K562 (cell line): ENCODE data around the gene LARP7. TPM values are rescaled to one million over a fixed set of nuclear protein-coding genes. Genes with fewer than 3 reads are reported as not detected.

ENCODE experiments used
- CREB5 ChIP-seq: fragments of 250-450 bp; sonication (Bioruptor Pico); IDR thresholded peaks from 2 replicates; pipeline ENCODE4 v1.5.0; 2020; ENCODE audit warnings: mild to moderate bottlenecking
- ETV6 ChIP-seq, 3 experiments: fragments of 150-350 bp in 1 of 3; sonication (generic) in 1 of 3; formaldehyde crosslinking in 1 of 3; IDR thresholded peaks; 2 replicates each; pipeline versions ENCODE4 v1.6.1 to v1.8.0; 2014 to 2022; ENCODE audit warnings: borderline replicate concordance in 2 of 3, low read depth in 2 of 3, antibody characterized with exemption in 1 of 3, low read length in 1 of 3, mild to moderate bottlenecking in 1 of 3, missing genetic modification reagents in 1 of 3
- GMEB1 ChIP-seq: fragments of 250-450 bp; sonication (Bioruptor Pico); IDR thresholded peaks from 2 replicates; pipeline ENCODE4 v1.4.0; 2020; ENCODE audit warnings: mild to moderate bottlenecking
- HDGF ChIP-seq: fragments of 450-650 bp; IDR thresholded peaks from 2 replicates; pipeline ENCODE4 v1.6.1; 2016
- HINFP ChIP-seq: fragments of 450-650 bp; conservative IDR thresholded peaks from 2 replicates; pipeline ENCODE4 v1.6.1; 2016; ENCODE audit warnings: missing genetic modification characterization, low read depth, mild to moderate bottlenecking, control low read depth, missing compliant biosample characterization
- JUNB ChIP-seq: fragments of 450-650 bp; formaldehyde crosslinking; conservative IDR thresholded peaks from 2 replicates; pipeline ENCODE4 v1.4.0; 2020; ENCODE audit warnings: mild to moderate bottlenecking
- NFYB ChIP-seq: IDR thresholded peaks from 2 replicates; pipeline ENCODE4 v1.6.1; 2011; ENCODE audit warnings: mild to moderate bottlenecking, moderate library complexity; ENCODE audit not compliant: insufficient read length; ENCODE audit errors: extremely low read depth
- NR0B1 ChIP-seq: fragments of 450-650 bp; IDR thresholded peaks from one replicate; pipeline ENCODE4 v1.6.1; 2018; ENCODE audit warnings: mild to moderate bottlenecking, moderate library complexity; ENCODE audit not compliant: partially characterized antibody
- PATZ1 ChIP-seq: fragments of 250-450 bp; sonication (Bioruptor Pico); IDR thresholded peaks from 2 replicates; pipeline ENCODE4 v1.5.0; 2020; ENCODE audit warnings: mild to moderate bottlenecking, borderline replicate concordance
- PTBP1 ChIP-seq: fragments of 200-400 bp; formaldehyde crosslinking; IDR thresholded peaks from 2 replicates; pipeline ENCODE4 v1.6.1; 2017; ENCODE audit warnings: low read depth, low read length
- TAF7 ChIP-seq: fragments of 450-650 bp; IDR thresholded peaks from 2 replicates; pipeline ENCODE4 v1.6.1; 2016; ENCODE audit warnings: missing genetic modification characterization, missing compliant biosample characterization
- ZBTB5 ChIP-seq: fragments of 450-650 bp; IDR thresholded peaks from 2 replicates; pipeline ENCODE4 v1.6.1; 2017; ENCODE audit warnings: antibody characterized with exemption
- ZNF277 ChIP-seq: fragments of 250-450 bp; sonication (Bioruptor Pico); IDR thresholded peaks from 2 replicates; pipeline ENCODE4 v1.8.0; 2022; ENCODE audit warnings: inconsistent platforms, mild to moderate bottlenecking, moderate library complexity, borderline replicate concordance
- polyA plus RNA-seq, 8 experiments: library from polyadenylated mRNA; depleted of rRNA in 4 of 8; stranded (reverse) in 5 of 8; unstranded in 3 of 8; fragments of >200 nt; fragmentation: Nextera tagmentation in 2 of 8; fragmentation: Illumina TruSeq in 1 of 8; extraction: Ambion mirVana in 2 of 8; extraction: Trizol in 1 of 8; gene quantifications; 2 replicates each; pipeline versions ENCODE4 v1.2.1 to v1.2.3, GENCODE V29; 2011 to 2014; ENCODE audit warnings: inconsistent platforms in 1 of 8, missing spikeins in 1 of 8
- total RNA-seq, 7 experiments: library from RNA; depleted of rRNA in 6 of 7; stranded (reverse); fragments of >200 nt in 6 of 7; fragmentation: Illumina TruSeq in 2 of 7; extraction: Trizol in 2 of 7; gene quantifications; 2 replicates each; pipeline versions ENCODE4 v1.2.1 to v1.2.3, GENCODE V29; 2011 to 2021; ENCODE audit warnings: low replicate concordance in 1 of 7

Gene LARP7
- total and polyA plus RNA-seq, 9 of the 15 experiments (the other 6 are each of a cell fraction or from before 2014, with no cell fraction given), result 30.1 to 76.9 (median 56.0) TPM

GRCh38 chr4:112636688-112637551 is at the start of gene LARP7, which contains the start of gene ZGRF1 (continued):
- TF ChIP-seq ZBTB5, result no peak
- TF ChIP-seq NR0B1, result no peak
- no peak for TF ChIP-seq PTBP1
- no peak for TF ChIP-seq HDGF
- no peak for TF ChIP-seq HINFP (tag)
- no peak for TF ChIP-seq TAF7
- TF ChIP-seq GMEB1 (CRISPR knock-in tag), result peak; percentile 28; the same call in 1 of the 2 replicates
- no peak for TF ChIP-seq CREB5
- no peak for TF ChIP-seq ZNF277 (CRISPR knock-in tag)
- no peak for TF ChIP-seq ETV6 (IDR thresholded peaks at IDR 0.05; ENCODE audit: borderline replicate concordance in 1 of 2, low read depth in 2 of 2, low read length in 1 of 2)
- no peak; the same call in 1 of the 2 replicates for TF ChIP-seq ETV6 (CRISPR knock-in tag; IDR thresholded peaks at IDR 0.05; ENCODE audit: borderline replicate concordance)
- no peak for TF ChIP-seq NFYB
- peak; percentile 45; the same call in 1 of the 2 replicates for TF ChIP-seq JUNB (CRISPR knock-in tag)
- no peak for TF ChIP-seq PATZ1 (CRISPR knock-in tag)
